Measurements from ENCODE around the gene ARID5B. TPM values are rescaled to one million over a fixed set of nuclear protein-coding genes. Genes with fewer than 3 reads are reported as not detected.

ARID5B gene
- total and polyA plus RNA-seq, 2 of the 4 experiments (the other 2 are of a cell fraction) = 41.0 to 125 TPM

DNA sequence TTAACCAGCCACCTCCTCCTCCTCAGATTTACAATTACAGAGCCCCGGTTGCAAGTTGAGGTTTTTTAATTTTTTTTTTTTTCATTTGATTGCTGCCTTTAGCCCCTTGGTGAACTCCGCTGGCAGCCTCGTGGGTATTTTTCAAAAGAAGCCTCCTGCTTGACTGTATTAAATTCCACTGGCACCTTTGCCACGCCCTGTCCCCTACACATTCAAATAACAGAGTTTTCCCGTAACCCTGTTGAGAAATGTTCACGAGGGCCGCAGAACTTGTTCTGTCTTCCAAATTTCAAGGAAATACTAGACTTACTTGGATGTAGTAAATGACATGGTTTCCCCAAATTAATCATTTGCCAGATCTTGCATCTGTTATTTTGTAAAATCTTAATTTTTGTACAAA, 167.0 kb downstream of the ARID5B start:
- Histone ChIP-seq H3K23ac (ENCODE audit: low read depth, low read length) (no peak overlapping the region), H3K9ac (ENCODE audit: low read depth, low read length) (no peak overlapping the region), H3K4me3 (ENCODE audit: insufficient read depth, low read depth, low read length) (no peak overlapping the region), H4K91ac (ENCODE audit: insufficient read depth, low read depth, low read length) (no peak overlapping the region), H4K20me1 (ENCODE audit: insufficient read depth, low read length) (peaks cover 68% of the 10 kb centered on the region), H2AFZ (replicated peaks; ENCODE audit: low read length, poor library complexity) (no peak overlapping the region), H3K27me3 (ENCODE audit: control insufficient read depth, insufficient read depth, low read length) (no peaks in the 10 kb centered on the region), H3K4me2 (ENCODE audit: low read depth, low read length) (no peak overlapping the region), H2AK5ac (ENCODE audit: low read depth, low read length) (no peak overlapping the region), H3K18ac (ENCODE audit: low read depth, low read length) (no peak overlapping the region), H4K8ac (ENCODE audit: low read depth in 2 of 2, low read length in 2 of 2) (no peak overlapping the region), H3K79me1 (ENCODE audit: low read depth in 1 of 2, low read length in 2 of 2) (peaks cover 23 to 69% of the 10 kb centered on the region in 2 experiments), H4K5ac (ENCODE audit: low read depth, low read length) (no peak overlapping the region), H2BK120ac (ENCODE audit: low read depth, low read length) (no peak overlapping the region), H3K4ac (ENCODE audit: low read depth, low read length) (no peak overlapping the region), H2BK5ac (ENCODE audit: low read depth, low read length, poor library complexity, severe bottlenecking) (peak overlapping the region; percentile 23), H3K9me3 (ENCODE audit: control insufficient read depth, insufficient read depth, low read length) (no peaks in the 10 kb centered on the region), H3K56ac (ENCODE audit: extremely low read depth, insufficient read depth, low read length) (no peak overlapping the region), H2BK15ac (ENCODE audit: low read depth, low read length) (no peak overlapping the region), H3K4me1 (ENCODE audit: control insufficient read depth, insufficient read depth, low read length) (peaks cover 23% of the 10 kb centered on the region), H3K36me3 (ENCODE audit: control insufficient read depth, insufficient read depth, low read length) (peaks cover 85% of the 10 kb centered on the region), H3K9me1 (ENCODE audit: insufficient read depth, low read length) (peaks cover 11% of the 10 kb centered on the region; the same call in 1 of the 2 replicates), H2BK20ac (ENCODE audit: low read depth, low read length) (no peak overlapping the region), H2AK9ac (replicated peaks; ENCODE audit: low read depth, low read length, poor library complexity) (no peak overlapping the region), H3K27ac (ENCODE audit: insufficient read depth, low read length) (no peak overlapping the region), H3K14ac (replicated peaks; ENCODE audit: low read depth, low read length) (no peak overlapping the region)
- DNase-seq = no peak
- in situ Hi-C loops (cut with MboI; ENCODE audit: low sequenced_read_pairs) (no loop called here), dilution Hi-C loops (cut with HindIII; ENCODE audit: low sequenced_read_pairs, unreplicated experiment) (no loop called here), intact Hi-C loops (cut with micrococcal nuclease) (no loop called here)
- no TSS peak for BruUV-seq (replicated peaks)
- no CpG with 5 or more reads among the region's 7 CpGs for WGBS, 2 experiments (ENCODE audit: extremely low coverage in 2 of 2, insufficient read length in 1 of 2)
- CTCF ChIA-PET = no interaction called here
- POLR2A ChIA-PET (ENCODE audit: unreplicated experiment) = interaction anchor here (0.6 kb wide), 1 partner anchor 76 kb away, joined by 3 read pairs; no protein-coding TSS in a partner anchor
- no peak for TF ChIP-seq MXI1 (IDR thresholded peaks at IDR 0.05; ENCODE audit: borderline replicate concordance, low read depth, low read length)
- TF ChIP-seq, protein P1, sequence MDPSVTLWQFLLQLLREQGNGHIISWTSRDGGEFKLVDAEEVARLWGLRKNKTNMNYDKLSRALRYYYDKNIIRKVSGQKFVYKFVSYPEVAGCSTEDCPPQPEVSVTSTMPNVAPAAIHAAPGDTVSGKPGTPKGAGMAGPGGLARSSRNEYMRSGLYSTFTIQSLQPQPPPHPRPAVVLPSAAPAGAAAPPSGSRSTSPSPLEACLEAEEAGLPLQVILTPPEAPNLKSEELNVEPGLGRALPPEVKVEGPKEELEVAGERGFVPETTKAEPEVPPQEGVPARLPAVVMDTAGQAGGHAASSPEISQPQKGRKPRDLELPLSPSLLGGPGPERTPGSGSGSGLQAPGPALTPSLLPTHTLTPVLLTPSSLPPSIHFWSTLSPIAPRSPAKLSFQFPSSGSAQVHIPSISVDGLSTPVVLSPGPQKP (IDR thresholded peaks at IDR 0.05; ENCODE audit: borderline replicate concordance, low read depth, low read length) = no peak
- TF ChIP-seq POLR2A (IDR thresholded peaks at IDR 0.05; ENCODE audit: low read depth, low read length) = no peak
- TF ChIP-seq RFX5 (IDR thresholded peaks at IDR 0.05; ENCODE audit: low read depth, low read length) = no peak
- TF ChIP-seq, protein P2, sequence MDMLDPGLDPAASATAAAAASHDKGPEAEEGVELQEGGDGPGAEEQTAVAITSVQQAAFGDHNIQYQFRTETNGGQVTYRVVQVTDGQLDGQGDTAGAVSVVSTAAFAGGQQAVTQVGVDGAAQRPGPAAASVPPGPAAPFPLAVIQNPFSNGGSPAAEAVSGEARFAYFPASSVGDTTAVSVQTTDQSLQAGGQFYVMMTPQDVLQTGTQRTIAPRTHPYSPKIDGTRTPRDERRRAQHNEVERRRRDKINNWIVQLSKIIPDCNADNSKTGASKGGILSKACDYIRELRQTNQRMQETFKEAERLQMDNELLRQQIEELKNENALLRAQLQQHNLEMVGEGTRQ (IDR thresholded peaks at IDR 0.05; ENCODE audit: low read depth, low read length) = no peak
- TF ChIP-seq FOS (IDR thresholded peaks at IDR 0.05; ENCODE audit: low read depth, low read length) = no peak
- TF ChIP-seq SMC3 (IDR thresholded peaks at IDR 0.05; ENCODE audit: low read depth, low read length) = no peak
- TF ChIP-seq, protein P3, sequence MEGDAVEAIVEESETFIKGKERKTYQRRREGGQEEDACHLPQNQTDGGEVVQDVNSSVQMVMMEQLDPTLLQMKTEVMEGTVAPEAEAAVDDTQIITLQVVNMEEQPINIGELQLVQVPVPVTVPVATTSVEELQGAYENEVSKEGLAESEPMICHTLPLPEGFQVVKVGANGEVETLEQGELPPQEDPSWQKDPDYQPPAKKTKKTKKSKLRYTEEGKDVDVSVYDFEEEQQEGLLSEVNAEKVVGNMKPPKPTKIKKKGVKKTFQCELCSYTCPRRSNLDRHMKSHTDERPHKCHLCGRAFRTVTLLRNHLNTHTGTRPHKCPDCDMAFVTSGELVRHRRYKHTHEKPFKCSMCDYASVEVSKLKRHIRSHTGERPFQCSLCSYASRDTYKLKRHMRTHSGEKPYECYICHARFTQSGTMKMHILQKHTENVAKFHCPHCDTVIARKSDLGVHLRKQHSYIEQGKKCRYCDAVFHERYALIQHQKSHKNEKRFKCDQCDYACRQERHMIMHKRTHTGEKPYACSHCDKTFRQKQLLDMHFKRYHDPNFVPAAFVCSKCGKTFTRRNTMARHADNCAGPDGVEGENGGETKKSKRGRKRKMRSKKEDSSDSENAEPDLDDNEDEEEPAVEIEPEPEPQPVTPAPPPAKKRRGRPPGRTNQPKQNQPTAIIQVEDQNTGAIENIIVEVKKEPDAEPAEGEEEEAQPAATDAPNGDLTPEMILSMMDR (conservative IDR thresholded peaks at IDR 0.05; ENCODE audit: low read depth, low read length) = no peak
- TF ChIP-seq CHD1 (IDR thresholded peaks at IDR 0.05; ENCODE audit: low read depth, low read length) = no peak
- no peak for TF ChIP-seq CEBPB (IDR thresholded peaks at IDR 0.05; ENCODE audit: low read depth, low read length)
- no peak for TF ChIP-seq RCOR1 (IDR thresholded peaks at IDR 0.05; ENCODE audit: insufficient replicate concordance, low read length)
- no peak for TF ChIP-seq RAD21 (IDR thresholded peaks at IDR 0.05; ENCODE audit: low read length)
- ATAC-seq (ENCODE audit: low read depth) = no peak
